SK-N-SH treated with all-trans-retinoic acid at 6 μM for 48 hours (cell line): ENCODE measurements around the gene OBSL1.

Source experiments
- BACH2 ChIP-seq: fragments of 250-450 bp; sonication (Bioruptor Pico); IDR thresholded peaks from 2 replicates; pipeline ENCODE4 v1.9.0; 2021; ENCODE audit warnings: mild to moderate bottlenecking, borderline replicate concordance
- ESRRG ChIP-seq: fragments of 250-450 bp; sonication (Bioruptor Pico); IDR thresholded peaks from 2 replicates; pipeline ENCODE4 v1.6.1; 2021; ENCODE audit warnings: mild to moderate bottlenecking
- GLIS3 ChIP-seq: fragments of 250-450 bp; sonication (Bioruptor Pico); IDR thresholded peaks from 2 replicates; pipeline ENCODE4 v1.5.0; 2020; ENCODE audit warnings: mild to moderate bottlenecking, moderate library complexity
- PPARA ChIP-seq: fragments of 250-450 bp; sonication (Bioruptor Pico); IDR thresholded peaks from 2 replicates; pipeline ENCODE4 v1.5.0; 2020; ENCODE audit warnings: mild to moderate bottlenecking, borderline replicate concordance
- ZFP3 ChIP-seq: fragments of 250-450 bp; sonication (Bioruptor Pico); IDR thresholded peaks from 2 replicates; pipeline ENCODE4 v1.5.0; 2020; ENCODE audit warnings: mild to moderate bottlenecking, moderate library complexity
- ZFP30 ChIP-seq: fragments of 450-650 bp; formaldehyde crosslinking; IDR thresholded peaks from 2 replicates; pipeline ENCODE4 v1.5.0; 2022; ENCODE audit warnings: mild to moderate bottlenecking, moderate library complexity
- TF ChIP-seq, protein P1 (sequence below): fragments of 250-450 bp; sonication (Bioruptor Pico); IDR thresholded peaks from 2 replicates; pipeline ENCODE4 v1.8.0; 2021; ENCODE audit warnings: low read depth, mild to moderate bottlenecking, moderate library complexity, borderline replicate concordance
- TF ChIP-seq, protein P2 (sequence below): fragments of 250-450 bp; sonication (Bioruptor Pico); IDR thresholded peaks from 2 replicates; pipeline ENCODE4 v1.8.0; 2020; ENCODE audit warnings: mild to moderate bottlenecking, moderate library complexity, borderline replicate concordance
- TF ChIP-seq, protein P3 (sequence below): fragments of 250-450 bp; sonication (Bioruptor Pico); IDR thresholded peaks from 2 replicates; pipeline ENCODE4 v1.5.1; 2020; ENCODE audit warnings: low read depth, mild to moderate bottlenecking, moderate library complexity

DNA sequence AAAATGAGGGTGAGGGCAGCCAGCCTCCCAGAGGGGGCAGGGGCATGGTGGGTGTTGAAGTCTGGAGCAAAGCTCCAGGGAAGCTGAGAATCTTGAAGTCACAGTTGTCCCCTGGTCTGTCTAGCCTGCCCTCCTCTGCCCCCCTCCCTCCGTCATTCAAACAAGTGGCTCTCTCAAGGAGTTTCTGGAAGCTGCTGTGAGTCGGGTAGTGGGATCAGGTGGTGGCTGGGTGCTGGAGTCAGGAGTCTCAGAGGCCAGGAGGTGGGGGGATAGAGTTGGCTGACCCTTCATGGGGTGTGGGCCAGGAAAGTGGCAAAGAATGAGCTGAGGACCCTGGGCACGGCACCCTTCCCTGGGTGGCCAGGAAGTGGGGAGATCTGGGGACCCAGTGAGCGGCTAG is 57.6 kb downstream of the OBSL1 start:
- TF ChIP-seq, protein P1, sequence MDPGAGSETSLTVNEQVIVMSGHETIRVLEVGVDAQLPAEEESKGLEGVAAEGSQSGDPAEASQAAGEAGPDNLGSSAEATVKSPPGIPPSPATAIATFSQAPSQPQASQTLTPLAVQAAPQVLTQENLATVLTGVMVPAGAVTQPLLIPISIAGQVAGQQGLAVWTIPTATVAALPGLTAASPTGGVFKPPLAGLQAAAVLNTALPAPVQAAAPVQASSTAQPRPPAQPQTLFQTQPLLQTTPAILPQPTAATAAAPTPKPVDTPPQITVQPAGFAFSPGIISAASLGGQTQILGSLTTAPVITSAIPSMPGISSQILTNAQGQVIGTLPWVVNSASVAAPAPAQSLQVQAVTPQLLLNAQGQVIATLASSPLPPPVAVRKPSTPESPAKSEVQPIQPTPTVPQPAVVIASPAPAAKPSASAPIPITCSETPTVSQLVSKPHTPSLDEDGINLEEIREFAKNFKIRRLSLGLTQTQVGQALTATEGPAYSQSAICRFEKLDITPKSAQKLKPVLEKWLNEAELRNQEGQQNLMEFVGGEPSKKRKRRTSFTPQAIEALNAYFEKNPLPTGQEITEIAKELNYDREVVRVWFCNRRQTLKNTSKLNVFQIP (CRISPR knock-in tag): no peak
- TF ChIP-seq GLIS3 (CRISPR knock-in tag) (no peak), ZFP30 (no peak), ESRRG (CRISPR knock-in tag) (no peak), BACH2 (CRISPR knock-in tag) (no peak), ZFP3 (CRISPR knock-in tag) (no peak), PPARA (no peak)
- TF ChIP-seq, protein P2, sequence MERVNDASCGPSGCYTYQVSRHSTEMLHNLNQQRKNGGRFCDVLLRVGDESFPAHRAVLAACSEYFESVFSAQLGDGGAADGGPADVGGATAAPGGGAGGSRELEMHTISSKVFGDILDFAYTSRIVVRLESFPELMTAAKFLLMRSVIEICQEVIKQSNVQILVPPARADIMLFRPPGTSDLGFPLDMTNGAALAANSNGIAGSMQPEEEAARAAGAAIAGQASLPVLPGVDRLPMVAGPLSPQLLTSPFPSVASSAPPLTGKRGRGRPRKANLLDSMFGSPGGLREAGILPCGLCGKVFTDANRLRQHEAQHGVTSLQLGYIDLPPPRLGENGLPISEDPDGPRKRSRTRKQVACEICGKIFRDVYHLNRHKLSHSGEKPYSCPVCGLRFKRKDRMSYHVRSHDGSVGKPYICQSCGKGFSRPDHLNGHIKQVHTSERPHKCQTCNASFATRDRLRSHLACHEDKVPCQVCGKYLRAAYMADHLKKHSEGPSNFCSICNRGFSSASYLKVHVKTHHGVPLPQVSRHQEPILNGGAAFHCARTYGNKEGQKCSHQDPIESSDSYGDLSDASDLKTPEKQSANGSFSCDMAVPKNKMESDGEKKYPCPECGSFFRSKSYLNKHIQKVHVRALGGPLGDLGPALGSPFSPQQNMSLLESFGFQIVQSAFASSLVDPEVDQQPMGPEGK (CRISPR knock-in tag): no peak
- TF ChIP-seq, protein P3, sequence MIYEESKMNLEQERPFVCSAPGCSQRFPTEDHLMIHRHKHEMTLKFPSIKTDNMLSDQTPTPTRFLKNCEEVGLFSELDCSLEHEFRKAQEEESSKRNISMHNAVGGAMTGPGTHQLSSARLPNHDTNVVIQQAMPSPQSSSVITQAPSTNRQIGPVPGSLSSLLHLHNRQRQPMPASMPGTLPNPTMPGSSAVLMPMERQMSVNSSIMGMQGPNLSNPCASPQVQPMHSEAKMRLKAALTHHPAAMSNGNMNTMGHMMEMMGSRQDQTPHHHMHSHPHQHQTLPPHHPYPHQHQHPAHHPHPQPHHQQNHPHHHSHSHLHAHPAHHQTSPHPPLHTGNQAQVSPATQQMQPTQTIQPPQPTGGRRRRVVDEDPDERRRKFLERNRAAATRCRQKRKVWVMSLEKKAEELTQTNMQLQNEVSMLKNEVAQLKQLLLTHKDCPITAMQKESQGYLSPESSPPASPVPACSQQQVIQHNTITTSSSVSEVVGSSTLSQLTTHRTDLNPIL (CRISPR knock-in tag): no peak
